NCI-H524 treated with DMSO at 0.1 percent for 48 hours (cell line): ENCODE results near the gene MUSK.
"Not testable (repeated sequence)": the region's sequence is repeated elsewhere in the genome, so short reads cannot be mapped to it uniquely, and the experiment has no call there.

Source experiments
- DNase-seq: peaks from one replicate; lab custom pipeline; 2025; lab: John Stamatoyannopoulos, UW

The MUSK gene

GRCh38 chr9:110695846-110696245 lies 27.3 kb downstream of the MUSK start:
- DNase-seq, result not testable (repeated sequence)

GRCh38 chr9:110700953-110701352 lies 32.4 kb downstream of the MUSK start:
- no peak for DNase-seq

GRCh38 chr9:110703669-110704068 lies 35.1 kb downstream of the MUSK start:
- no peak for DNase-seq

GRCh38 chr9:110707419-110707818 lies 38.8 kb downstream of the MUSK start:
- DNase-seq, result no peak

- DNase-seq, result no peak
These were observed 41.8 kb downstream of the MUSK start for GRCh38 chr9:110710420-110710819.

GRCh38 chr9:110712955-110713354 lies 44.4 kb downstream of the MUSK start:
- no peak for DNase-seq

- no peak for DNase-seq
These were observed 45.7 kb downstream of the MUSK start for GRCh38 chr9:110714314-110714713.

- no peak for DNase-seq
These were observed 59.5 kb downstream of the MUSK start for GRCh38 chr9:110728058-110728457.

- no peak for DNase-seq
These were observed 61.0 kb downstream of the MUSK start for GRCh38 chr9:110729641-110730040.

GRCh38 chr9:110731437-110732028 lies 62.9 kb downstream of the MUSK start:
- no peak for DNase-seq

GRCh38 chr9:110738982-110739381 lies 70.4 kb downstream of the MUSK start:
- DNase-seq, result no peak

GRCh38 chr9:110742741-110743371 lies 74.3 kb downstream of the MUSK start:
- DNase-seq, result no peak

- no peak for DNase-seq
These were observed 76.3 kb downstream of the MUSK start for GRCh38 chr9:110744715-110745384.

- no peak for DNase-seq
These were observed 77.1 kb downstream of the MUSK start for GRCh38 chr9:110745676-110746075.

- no peak for DNase-seq
These were observed 77.8 kb downstream of the MUSK start for GRCh38 chr9:110746211-110746930.

GRCh38 chr9:110748251-110748893 lies 79.8 kb downstream of the MUSK start:
- DNase-seq, result no peak

GRCh38 chr9:110750272-110750671 lies 81.7 kb downstream of the MUSK start:
- DNase-seq, result no peak

- no peak for DNase-seq
These were observed 83.4 kb downstream of the MUSK start for GRCh38 chr9:110751971-110752370.

GRCh38 chr9:110752766-110753165 lies 84.2 kb downstream of the MUSK start:
- no peak for DNase-seq

GRCh38 chr9:110753731-110754231 lies 85.2 kb downstream of the MUSK start:
- no peak for DNase-seq

- no peak for DNase-seq
These were observed 86.6 kb downstream of the MUSK start for GRCh38 chr9:110755179-110755578.

GRCh38 chr9:110758201-110758600 lies 89.6 kb downstream of the MUSK start:
- DNase-seq, result no peak
